Hematopoietic multipotent progenitor cell treated with erythropoietin and hydrocortisone succinate and interleukin-3 and kit ligand, for 4 days (in vitro differentiated cells): ENCODE measurements around the gene LUM.

Experiments
- DNase-seq: peaks from one replicate; pipeline ENCODE4 v3.0.0-alpha.2; 2015

LUM gene, protein sequence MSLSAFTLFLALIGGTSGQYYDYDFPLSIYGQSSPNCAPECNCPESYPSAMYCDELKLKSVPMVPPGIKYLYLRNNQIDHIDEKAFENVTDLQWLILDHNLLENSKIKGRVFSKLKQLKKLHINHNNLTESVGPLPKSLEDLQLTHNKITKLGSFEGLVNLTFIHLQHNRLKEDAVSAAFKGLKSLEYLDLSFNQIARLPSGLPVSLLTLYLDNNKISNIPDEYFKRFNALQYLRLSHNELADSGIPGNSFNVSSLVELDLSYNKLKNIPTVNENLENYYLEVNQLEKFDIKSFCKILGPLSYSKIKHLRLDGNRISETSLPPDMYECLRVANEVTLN

GRCh38 chr12:91111366-91112325 lies at the start of gene LUM:
Gene LUM, minus strand, starts transcription at chr12:91111494. Its CDS starts 2,515 bp downstream, at chr12:91108979.
- peak; percentile 36 for DNase-seq

- no peak for DNase-seq
These were observed 49.7 kb upstream of the LUM start for GRCh38 chr12:91161009-91161408.

- no peak for DNase-seq
These were observed 44.7 kb upstream of the LUM start for GRCh38 chr12:91155990-91156389.

GRCh38 chr12:91154131-91154530 lies 42.8 kb upstream of the LUM start:
- no peak for DNase-seq

- no peak for DNase-seq
These were observed 32.8 kb upstream of the LUM start for GRCh38 chr12:91144053-91144452.

DNA sequence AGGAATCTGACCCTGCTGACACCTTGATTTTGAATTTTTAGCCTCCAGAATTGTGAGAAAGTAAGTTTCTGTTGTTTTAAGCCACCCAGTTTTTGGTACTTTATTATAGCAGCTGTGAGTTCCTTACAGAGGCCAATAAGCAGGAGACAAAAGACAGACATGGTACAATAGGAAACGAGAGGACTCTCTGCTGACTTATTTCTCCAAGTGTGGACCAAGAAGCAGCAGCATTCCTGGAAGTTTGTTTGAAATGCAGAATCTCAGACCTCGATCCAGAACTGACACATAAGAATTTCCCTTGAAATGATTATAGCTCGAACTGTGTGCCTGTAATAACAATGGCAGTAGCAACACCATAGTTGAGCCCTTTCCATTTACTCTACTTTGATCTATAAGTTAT lies 31.9 kb upstream of the LUM start:
- DNase-seq, result no peak

GRCh38 chr12:91142221-91142631 lies 30.9 kb upstream of the LUM start:
- DNase-seq, result no peak

- no peak for DNase-seq
These were observed 29.0 kb upstream of the LUM start for GRCh38 chr12:91140026-91140931.

GRCh38 chr12:91139286-91139685 lies 28.0 kb upstream of the LUM start:
- no peak for DNase-seq

DNA sequence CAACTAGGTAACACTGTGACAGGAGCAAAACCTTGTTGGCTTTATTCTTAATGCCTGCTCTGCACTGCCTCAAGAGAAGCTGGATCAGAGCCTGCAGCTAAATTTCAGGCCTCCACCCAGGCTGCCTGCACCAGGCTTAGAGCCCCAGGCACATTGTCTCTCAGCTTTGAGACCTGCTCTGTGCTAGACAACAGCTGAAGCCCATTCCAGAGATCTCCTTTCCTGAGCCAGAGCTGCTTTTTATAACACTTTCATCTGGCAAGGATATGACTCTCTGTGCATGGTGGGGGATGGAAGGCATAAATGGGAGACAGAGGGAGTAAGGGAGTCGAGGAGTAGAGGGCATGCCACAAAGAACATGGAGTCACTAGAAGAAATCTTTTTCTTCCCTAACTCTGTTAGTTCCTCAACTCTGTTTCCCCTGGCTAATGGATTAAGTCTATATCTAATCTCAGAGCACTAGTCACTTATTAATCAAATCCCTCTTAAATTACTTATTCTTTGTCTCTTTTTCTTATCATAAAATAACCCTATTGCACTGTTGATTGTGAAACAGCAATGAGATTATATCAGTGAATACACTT lies 27.1 kb upstream of the LUM start:
- DNase-seq, result peak; percentile 7

GRCh38 chr12:91133871-91134270 lies 22.6 kb upstream of the LUM start:
- DNase-seq, result no peak

- no peak for DNase-seq
These were observed 18.5 kb upstream of the LUM start for GRCh38 chr12:91129662-91130362.

GRCh38 chr12:91127751-91128150 lies 16.5 kb upstream of the LUM start:
- no peak for DNase-seq

DNA sequence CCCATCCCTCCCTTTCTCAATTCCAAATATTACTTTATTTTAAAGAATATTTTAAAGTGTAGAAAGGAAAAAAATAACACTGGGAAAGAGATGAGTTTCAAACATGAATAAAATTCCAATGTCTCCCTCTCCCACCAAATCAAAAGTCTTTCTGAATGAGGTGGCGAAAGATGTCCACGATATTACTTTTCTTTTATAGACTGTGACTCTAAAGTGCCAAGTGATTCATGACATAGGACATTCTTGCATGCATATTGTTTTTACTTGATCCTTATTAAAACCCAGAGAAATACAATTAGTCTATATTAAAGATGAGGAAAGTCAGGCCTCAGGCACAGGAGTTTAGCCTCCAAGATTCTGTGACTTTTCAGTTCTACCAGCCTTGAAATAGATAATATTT lies 16.0 kb upstream of the LUM start:
- no peak for DNase-seq

DNA sequence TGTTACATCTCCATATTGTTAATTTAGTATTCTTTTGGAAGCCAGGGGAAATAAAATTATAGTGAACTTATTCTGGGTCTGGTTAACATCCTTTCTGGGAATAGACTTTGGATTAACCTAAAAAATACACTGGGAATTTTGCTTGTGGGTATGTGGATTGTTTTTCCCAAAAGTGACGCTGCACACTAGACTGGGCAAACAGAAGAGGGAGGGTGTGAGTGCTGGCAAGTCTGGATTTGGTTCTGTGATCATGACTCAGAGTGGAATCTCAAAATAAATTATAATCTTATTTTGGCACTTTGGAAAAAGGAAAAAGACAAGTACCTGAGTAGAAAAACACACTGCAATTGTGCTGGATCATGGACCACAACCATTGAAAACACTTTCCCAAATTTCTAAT lies 15.2 kb upstream of the LUM start:
- no peak for DNase-seq

DNA sequence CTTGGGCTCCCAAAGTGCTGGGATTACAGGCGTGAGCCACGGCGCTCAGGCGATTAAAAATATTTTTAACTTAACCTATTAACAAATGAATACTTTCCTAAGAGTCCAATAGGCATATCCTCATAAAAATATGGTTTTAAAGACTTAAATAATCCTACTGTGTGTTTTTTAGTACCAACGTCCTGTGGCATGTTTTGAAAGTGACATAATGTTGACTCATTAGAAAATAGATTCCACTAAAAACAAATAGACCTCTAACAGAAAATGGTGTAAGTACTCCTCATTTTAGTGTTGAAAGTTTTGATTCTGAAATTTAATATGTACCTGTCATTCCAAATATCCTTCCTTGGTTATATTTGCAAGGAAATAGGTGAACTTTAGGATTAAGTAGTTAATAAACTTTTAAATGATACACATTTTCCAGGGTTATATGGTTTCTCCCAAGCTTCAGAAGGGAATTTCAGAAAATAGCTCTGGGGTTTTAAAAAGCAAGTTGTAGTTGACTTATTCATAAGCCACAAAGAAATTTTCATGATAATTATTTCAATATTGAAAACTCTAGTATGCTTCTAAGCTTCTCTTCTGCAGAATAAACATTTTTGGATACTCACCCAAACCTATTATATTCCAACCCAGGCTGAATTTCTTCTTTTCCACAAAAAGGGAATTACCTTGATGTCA lies 12.1 kb upstream of the LUM start:
- no peak for DNase-seq

DNA sequence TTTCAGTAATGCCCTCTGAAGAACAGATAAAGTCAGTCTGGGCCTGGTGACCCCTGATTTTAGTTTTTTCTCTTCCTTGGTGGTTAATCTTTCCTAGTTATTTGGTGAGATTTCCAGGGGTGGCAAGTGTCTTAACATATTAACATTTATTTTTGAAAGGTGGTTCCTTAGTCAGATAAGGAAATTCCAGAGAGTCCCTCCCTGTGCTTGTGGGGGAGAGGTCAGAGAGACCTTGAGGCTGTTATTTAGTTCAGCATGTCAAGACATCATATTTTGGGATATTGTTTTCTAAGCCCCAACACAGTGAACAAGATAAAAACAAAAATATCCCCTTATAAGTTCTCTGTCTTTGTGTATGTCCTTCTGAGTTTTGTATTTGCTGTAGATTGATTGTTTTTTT lies 9.5 kb upstream of the LUM start:
- DNase-seq, result no peak

GRCh38 chr12:91119089-91119488 lies 7.8 kb upstream of the LUM start:
- no peak for DNase-seq

GRCh38 chr12:91113621-91114020 lies 2.3 kb upstream of the LUM start:
- no peak for DNase-seq

DNA sequence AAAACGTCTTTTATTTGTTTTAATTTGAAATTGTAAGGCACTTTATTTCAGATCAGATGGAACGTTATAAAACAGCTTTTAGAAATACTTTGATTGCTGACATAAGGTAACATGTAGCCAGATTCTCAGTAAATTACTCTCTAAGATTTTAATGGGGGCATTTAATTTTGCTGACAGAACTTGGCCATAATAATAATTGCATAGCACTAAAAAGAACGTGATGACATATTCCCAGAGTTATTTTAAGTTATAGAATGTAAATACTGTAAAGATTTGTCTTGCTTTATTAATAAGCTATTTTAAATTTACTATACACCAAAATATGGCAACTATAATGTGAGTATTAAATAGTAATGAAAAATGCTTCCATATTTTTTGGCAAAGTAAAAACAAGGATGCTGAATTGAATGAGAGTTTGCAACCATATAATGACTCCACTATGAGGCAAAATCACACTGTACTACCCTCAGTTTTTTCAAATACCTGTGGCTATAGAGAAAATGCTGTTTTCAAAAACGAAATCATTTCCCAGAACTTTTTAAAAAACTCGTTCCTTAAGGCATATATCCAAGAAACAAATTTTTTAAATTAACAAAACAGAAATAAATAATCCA lies 876 bp downstream of the LUM start:
- DNase-seq, result no peak
